Testis (tissue), 2 donors: ENCODE measurements around the gene PAK3.

Experiments
- CTCF ChIP-seq, 3 experiments: fragments of 450-650 bp in 2 of 3; fragments of 200-600 bp in 1 of 3; sonication (generic) in 1 of 3; IDR thresholded peaks; one replicate each; pipeline ENCODE4 v1.5.1; 2016 to 2019; ENCODE audit warnings: antibody characterized with exemption in 3 of 3, mild to moderate bottlenecking in 2 of 3, moderate library complexity in 1 of 3
- POLR2A ChIP-seq: fragments of 450-650 bp; IDR thresholded peaks from one replicate; pipeline ENCODE4 v1.6.1; 2017; ENCODE audit warnings: antibody characterized with exemption, mild to moderate bottlenecking, moderate library complexity

- TF ChIP-seq CTCF (IDR thresholded peaks at IDR 0.05) (no peak), POLR2A (no peak)
These were observed 111.9 kb downstream of the PAK3 start for GRCh38 chrX:111207851-111208250.
